ENCODE results near the gene POSTN. TPM values are rescaled to one million over a fixed set of nuclear protein-coding genes. Genes with fewer than 3 reads are reported as not detected.
A peak's percentile ranks its signal among the peaks of the same experiment; 100 is the strongest.

Gene POSTN
- total and polyA plus RNA-seq, 8 donors, result 15.9 to 913 (median 105) TPM

- Histone ChIP-seq H3K36me3 (no peaks in the 10 kb centered on the region), H3K4me1 (peaks cover 0 to 10% (median 4%) of the 10 kb centered on the region in 4 donors), H3K27ac (no peak overlapping the region), H3K27me3 (no peaks in the 10 kb centered on the region), H3K9me3 (no peaks in the 10 kb centered on the region), H3K4me3 (no peak overlapping the region)
- intact Hi-C loops (cut with DNase I; ENCODE audit: low total_unique reads), result loop anchor here (10.0 kb wide), 1 partner anchor 497 kb away; the partner anchor contains the start of gene CSNK1A1L
- TF ChIP-seq POLR2A (IDR thresholded peaks at IDR 0.05) (no peak), CTCF (IDR thresholded peaks at IDR 0.05) (no peak), EP300 (IDR thresholded peaks at IDR 0.05) (no peak), POLR2AphosphoS5 (IDR thresholded peaks at IDR 0.05) (no peak)
- WGBS, 5 donors, result 64 to 80% (median 74%) methylated on average over 3 of the region's 3 CpGs
- DNase-seq, result no peak
Observed at GRCh38 chr13:37601648-37602440, 3.3 kb upstream of the POSTN start.

- 13 to 55% (median 38%) methylated on average over 2 of the region's 2 CpGs for WGBS, 5 donors
- H3K27ac ChIP-seq, result peak overlapping the region in 1 of 5 donors; percentile 59
Observed at GRCh38 chr13:37599519-37599918, 951 bp upstream of the POSTN start.

DNA sequence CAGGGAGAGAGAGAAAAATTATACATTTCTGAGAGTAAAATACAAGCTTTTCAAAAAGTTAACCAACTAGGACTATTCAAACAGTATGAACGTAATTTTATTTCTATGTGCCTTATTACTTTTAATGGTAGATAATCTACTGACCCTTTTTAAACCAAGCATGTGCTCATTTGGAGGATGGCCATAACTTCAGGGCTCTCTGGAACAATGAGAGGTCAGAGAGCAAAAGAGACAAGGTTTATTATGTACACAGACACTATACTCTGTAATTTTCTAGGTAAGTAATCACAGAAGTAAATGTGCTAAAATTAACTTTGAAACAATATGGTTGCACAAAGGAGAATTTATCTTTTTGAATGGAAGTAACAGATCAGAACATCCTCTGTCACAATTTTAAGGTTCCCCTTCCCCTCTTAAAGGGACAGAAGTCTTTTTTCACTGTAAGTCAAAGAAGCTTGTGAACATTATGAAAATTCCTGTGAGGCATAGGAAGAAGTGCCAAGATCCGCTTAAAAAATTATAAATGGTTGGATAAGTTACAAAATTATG lies 1.0 kb downstream of the POSTN start:
- DNase-seq, result no peak
- Histone ChIP-seq H3K9me3 (no peaks in the 10 kb centered on the region), H3K4me3 (peak overlapping the region in 3 of 4 donors; percentile 15 to 32 (median 28)), H3K27me3 (no peaks in the 10 kb centered on the region), H3K4me1 (peaks cover 0 to 9% (median 4%) of the 10 kb centered on the region in 4 donors), H3K27ac (peak overlapping the region in 3 of 5 donors; percentile 2 to 22 (median 5)), H3K36me3 (no peaks in the 10 kb centered on the region)
- intact Hi-C loops (cut with DNase I; ENCODE audit: low total_unique reads), result no loop called here
- 39 to 54% (median 48%) methylated on average over 2 of the region's 2 CpGs for WGBS, 5 donors
- TF ChIP-seq CTCF (IDR thresholded peaks at IDR 0.05) (no peak), POLR2AphosphoS5 (IDR thresholded peaks at IDR 0.05) (no peak), POLR2A (IDR thresholded peaks at IDR 0.05) (no peak), EP300 (IDR thresholded peaks at IDR 0.05) (no peak)

More at GRCh38 chr13:37599519-37599918, 951 bp upstream of the POSTN start:
- no peak for DNase-seq
- no peak for TF ChIP-seq POLR2AphosphoS5 (IDR thresholded peaks at IDR 0.05)
- no peak for TF ChIP-seq EP300 (IDR thresholded peaks at IDR 0.05)
- TF ChIP-seq CTCF (IDR thresholded peaks at IDR 0.05), result no peak
- no peak for TF ChIP-seq POLR2A (IDR thresholded peaks at IDR 0.05)
- Histone ChIP-seq H3K4me1 (peaks cover 0 to 10% (median 4%) of the 10 kb centered on the region in 4 donors), H3K27me3 (no peaks in the 10 kb centered on the region), H3K36me3 (no peaks in the 10 kb centered on the region), H3K9me3 (no peaks in the 10 kb centered on the region), H3K4me3 (no peak overlapping the region)
- intact Hi-C loops (cut with DNase I; ENCODE audit: low total_unique reads), result no loop called here

DNA sequence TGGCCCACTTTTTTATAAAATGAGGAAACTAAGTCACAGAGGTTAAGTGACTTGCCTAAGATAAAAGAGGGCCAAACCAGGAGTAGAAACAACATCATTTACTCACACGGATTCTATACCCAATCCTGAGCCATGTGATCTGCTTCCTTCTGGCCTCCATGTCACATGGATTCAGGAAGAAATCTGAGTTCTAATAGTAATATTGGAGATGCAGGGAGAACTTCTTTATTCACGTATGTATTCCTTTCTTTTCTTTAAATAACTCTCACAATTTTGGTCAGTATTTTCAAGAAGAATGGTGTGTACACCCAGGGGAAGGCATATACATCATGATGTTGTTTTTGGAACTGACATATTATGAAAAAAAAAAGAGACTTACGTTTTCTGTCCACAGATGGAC lies 1.8 kb downstream of the POSTN start:
- no peak for DNase-seq
- peaks cover 0 to 2% (median under 1%) of the 10 kb centered on the region in 4 donors for H3K4me1 ChIP-seq
- no peak for TF ChIP-seq POLR2AphosphoS5 (IDR thresholded peaks at IDR 0.05)
- TF ChIP-seq CTCF (IDR thresholded peaks at IDR 0.05), result no peak
- TF ChIP-seq POLR2A (IDR thresholded peaks at IDR 0.05), result no peak
- TF ChIP-seq EP300 (IDR thresholded peaks at IDR 0.05), result no peak
- H3K27me3 ChIP-seq, result no peaks in the 10 kb centered on the region
- intact Hi-C loops (cut with DNase I; ENCODE audit: low total_unique reads), result no loop called here
- H3K4me3 ChIP-seq, result peak overlapping the region in 3 of 4 donors; percentile 15 to 32 (median 28)
- no peaks in the 10 kb centered on the region for H3K36me3 ChIP-seq
- no peaks in the 10 kb centered on the region for H3K9me3 ChIP-seq
- 44 to 62% (median 58%) methylated on average over 3 of the region's 3 CpGs for WGBS, 5 donors
- H3K27ac ChIP-seq, result peak overlapping the region in 1 of 5 donors; percentile 22
